ENCODE data around the gene OR5M10. TPM values are rescaled to one million over a fixed set of nuclear protein-coding genes. Genes with fewer than 3 reads are reported as not detected.
"Not testable (repeated sequence)": the region's sequence is repeated elsewhere in the genome, so short reads cannot be mapped to it uniquely, and the experiment has no call there.

Gene OR5M10
- total RNA-seq: not detected

- DNase-seq (ENCODE audit: low spot score) (no peak), ATAC-seq (no peak)
- Mint-ChIP-seq H3K27me3 (no peaks in the 10 kb centered on the region), H3K4me3 (no peak within 1 kb of the TSS), H3K36me3 (peaks cover 3% of the 10 kb centered on the region), H3K9me3 (peaks cover 14% of the 10 kb centered on the region), H3K4me1 (ENCODE audit: low read depth in 2 of 2) (no peaks in the 10 kb centered on the region), H3K27ac (no peak within 1 kb of the TSS)
These were observed at the start of gene OR5M10 for GRCh38 chr11:56577621-56578020. Gene OR5M10 (minus strand): TSS chr11:56577721. CDS start chr11:56577721, 0 bp downstream.

- no peak overlapping the region for H3K27ac Mint-ChIP-seq
- H3K4me3 Mint-ChIP-seq: no peak overlapping the region
- ATAC-seq: no peak
- H3K4me1 Mint-ChIP-seq (ENCODE audit: low read depth in 2 of 2): no peaks in the 10 kb centered on the region
- peaks cover 5% of the 10 kb centered on the region for H3K9me3 Mint-ChIP-seq
- no peak for DNase-seq (ENCODE audit: low spot score)
- no peaks in the 10 kb centered on the region for H3K27me3 Mint-ChIP-seq
- H3K36me3 Mint-ChIP-seq: no peaks in the 10 kb centered on the region
These were observed 48.4 kb upstream of the OR5M10 start for GRCh38 chr11:56625946-56626345.

GRCh38 chr11:56624661-56625110 lies 47.2 kb upstream of the OR5M10 start:
- Mint-ChIP-seq H3K9me3 (peaks cover 5% of the 10 kb centered on the region), H3K4me1 (ENCODE audit: low read depth in 2 of 2) (no peaks in the 10 kb centered on the region), H3K4me3 (no peak overlapping the region), H3K27ac (no peak overlapping the region), H3K36me3 (no peaks in the 10 kb centered on the region), H3K27me3 (no peaks in the 10 kb centered on the region)
- ATAC-seq (peak in 1 of 2 donors; percentile 41), DNase-seq (ENCODE audit: low spot score) (no peak)

GRCh38 chr11:56611174-56611573 lies 33.7 kb upstream of the OR5M10 start:
- Mint-ChIP-seq H3K4me1 (ENCODE audit: low read depth in 2 of 2) (no peaks in the 10 kb centered on the region), H3K27ac (no peak overlapping the region), H3K4me3 (no peak overlapping the region), H3K27me3 (no peaks in the 10 kb centered on the region), H3K36me3 (no peaks in the 10 kb centered on the region), H3K9me3 (peaks cover 7% of the 10 kb centered on the region)
- DNase-seq (ENCODE audit: low spot score) (no peak), ATAC-seq (no peak)

GRCh38 chr11:56592088-56592717 lies 14.7 kb upstream of the OR5M10 start:
- H3K27me3 Mint-ChIP-seq; H3K9me3 Mint-ChIP-seq; ATAC-seq; H3K36me3 Mint-ChIP-seq; H3K4me1 Mint-ChIP-seq (ENCODE audit: low read depth in 2 of 2); H3K27ac Mint-ChIP-seq; H3K4me3 Mint-ChIP-seq; DNase-seq (ENCODE audit: low spot score): not testable (repeated sequence)

GRCh38 chr11:56558574-56558973 lies 18.9 kb downstream of the OR5M10 start:
- H3K27ac Mint-ChIP-seq: no peak overlapping the region
- peaks cover 17% of the 10 kb centered on the region for H3K9me3 Mint-ChIP-seq
- no peaks in the 10 kb centered on the region for H3K4me1 Mint-ChIP-seq (ENCODE audit: low read depth in 2 of 2)
- no peak overlapping the region for H3K4me3 Mint-ChIP-seq
- ATAC-seq: no peak
- no peaks in the 10 kb centered on the region for H3K27me3 Mint-ChIP-seq
- DNase-seq (ENCODE audit: low spot score): no peak
- H3K36me3 Mint-ChIP-seq: no peaks in the 10 kb centered on the region

GRCh38 chr11:56554691-56555090 lies 22.8 kb downstream of the OR5M10 start:
- H3K4me3 Mint-ChIP-seq; H3K36me3 Mint-ChIP-seq; ATAC-seq; H3K9me3 Mint-ChIP-seq; H3K27ac Mint-ChIP-seq; H3K27me3 Mint-ChIP-seq; H3K4me1 Mint-ChIP-seq (ENCODE audit: low read depth in 2 of 2); DNase-seq (ENCODE audit: low spot score): not testable (repeated sequence)

GRCh38 chr11:56545531-56545930 lies 32.0 kb downstream of the OR5M10 start:
- no peak overlapping the region for H3K27ac Mint-ChIP-seq
- DNase-seq (ENCODE audit: low spot score): no peak

GRCh38 chr11:56543739-56544138 lies 33.8 kb downstream of the OR5M10 start:
- Mint-ChIP-seq H3K36me3 (peaks cover 4% of the 10 kb centered on the region), H3K9me3 (peaks cover 16% of the 10 kb centered on the region), H3K4me1 (ENCODE audit: low read depth in 2 of 2) (no peaks in the 10 kb centered on the region), H3K27me3 (no peaks in the 10 kb centered on the region), H3K4me3 (no peak overlapping the region), H3K27ac (no peak overlapping the region)
- ATAC-seq: no peak
- no peak for DNase-seq (ENCODE audit: low spot score)

More at GRCh38 chr11:56545531-56545930, 32.0 kb downstream of the OR5M10 start:
- Mint-ChIP-seq H3K36me3 (peaks cover 4% of the 10 kb centered on the region), H3K4me3 (no peak overlapping the region), H3K27me3 (no peaks in the 10 kb centered on the region), H3K4me1 (ENCODE audit: low read depth in 2 of 2) (no peaks in the 10 kb centered on the region), H3K9me3 (peaks cover 14% of the 10 kb centered on the region)
- no peak for ATAC-seq

GRCh38 chr11:56543157-56543556 lies 34.4 kb downstream of the OR5M10 start, which contains the start of gene OR5M11:
Gene OR5M11 (minus strand): TSS chr11:56543257. CDS start chr11:56543257, 0 bp downstream.
- H3K36me3 Mint-ChIP-seq: peaks cover 4% of the 10 kb centered on the region
- ATAC-seq (no peak), DNase-seq (ENCODE audit: low spot score) (no peak)
- H3K27ac Mint-ChIP-seq: no peak within 1 kb of the TSS
- no peaks in the 10 kb centered on the region for H3K4me1 Mint-ChIP-seq (ENCODE audit: low read depth in 2 of 2)
- H3K27me3 Mint-ChIP-seq: no peaks in the 10 kb centered on the region
- H3K4me3 Mint-ChIP-seq: no peak within 1 kb of the TSS
- peaks cover 22% of the 10 kb centered on the region for H3K9me3 Mint-ChIP-seq

- Mint-ChIP-seq H3K27me3 (no peaks in the 10 kb centered on the region), H3K4me1 (ENCODE audit: low read depth in 2 of 2) (no peaks in the 10 kb centered on the region), H3K4me3 (no peak overlapping the region), H3K9me3 (peaks cover 5% of the 10 kb centered on the region), H3K36me3 (no peaks in the 10 kb centered on the region), H3K27ac (no peak overlapping the region)
- DNase-seq (ENCODE audit: low spot score): no peak
- ATAC-seq: no peak
These were observed 44.3 kb downstream of the OR5M10 start for GRCh38 chr11:56533054-56533740.

GRCh38 chr11:56531856-56532255 lies 45.7 kb downstream of the OR5M10 start:
- Mint-ChIP-seq H3K9me3 (peaks cover 5% of the 10 kb centered on the region), H3K36me3 (no peaks in the 10 kb centered on the region), H3K27me3 (no peaks in the 10 kb centered on the region), H3K4me1 (ENCODE audit: low read depth in 2 of 2) (no peaks in the 10 kb centered on the region), H3K4me3 (no peak overlapping the region), H3K27ac (no peak overlapping the region)
- ATAC-seq: no peak
- no peak for DNase-seq (ENCODE audit: low spot score)
